GM12878 (cell line): ENCODE data around the gene COASY. TPM values are rescaled to one million over a fixed set of nuclear protein-coding genes. Genes with fewer than 3 reads are reported as not detected.

Source experiments
- BMI1 ChIP-seq: fragments of 450-650 bp; IDR thresholded peaks from 2 replicates; pipeline ENCODE4 v1.6.1; 2016; ENCODE audit warnings: mild to moderate bottlenecking, moderate library complexity, borderline replicate concordance
- CHD2 ChIP-seq: IDR thresholded peaks from 2 replicates; pipeline ENCODE4 v1.6.1; 2011; ENCODE audit warnings: low read depth, low read length, improper control_type of control experiment, borderline replicate concordance
- CHD4 ChIP-seq: fragments of 200-600 bp; sonication (generic); IDR thresholded peaks from 2 replicates; pipeline ENCODE4 v1.6.1; 2016; ENCODE audit warnings: mild to moderate bottlenecking
- CREB1 ChIP-seq: IDR thresholded peaks from 2 replicates; pipeline ENCODE4 v1.6.1; 2012; ENCODE audit warnings: low read depth, mild to moderate bottlenecking, inconsistent platforms
- DPF2 ChIP-seq: fragments of 450-650 bp; IDR thresholded peaks from 2 replicates; pipeline ENCODE4 v1.6.1; 2017; ENCODE audit warnings: mild to moderate bottlenecking
- GABPA ChIP-seq: IDR thresholded peaks from 2 replicates; pipeline ENCODE4 v1.6.1; 2014; ENCODE audit warnings: antibody characterized with exemption, low read depth, mild to moderate bottlenecking, inconsistent platforms
- GATAD2B ChIP-seq: fragments of 450-650 bp; conservative IDR thresholded peaks from 2 replicates; pipeline ENCODE4 v1.6.1; 2017; ENCODE audit warnings: low read depth, mild to moderate bottlenecking, moderate library complexity
- HCFC1 ChIP-seq: fragments of 150-350 bp; IDR thresholded peaks from 2 replicates; pipeline ENCODE4 v1.6.1; 2014; ENCODE audit warnings: low read length
- HDAC2 ChIP-seq: fragments of 200-600 bp; sonication (generic); IDR thresholded peaks from 2 replicates; pipeline ENCODE4 v1.6.1; 2017
- HDGF ChIP-seq: fragments of 450-650 bp; IDR thresholded peaks from 2 replicates; pipeline ENCODE4 v1.6.1; 2016; ENCODE audit warnings: antibody characterized with exemption
- IKZF2 ChIP-seq, 2 experiments: fragments of 450-650 bp; IDR thresholded peaks; 2 replicates each; pipeline ENCODE4 v1.6.1; 2017; ENCODE audit warnings: mild to moderate bottlenecking in 2 of 2, moderate library complexity in 2 of 2
- JUNB ChIP-seq: IDR thresholded peaks from 2 replicates; pipeline ENCODE4 v1.6.1; 2016; ENCODE audit warnings: antibody characterized with exemption, mild to moderate bottlenecking
- KLF5 ChIP-seq: fragments of 450-650 bp; IDR thresholded peaks from 2 replicates; pipeline ENCODE4 v1.6.1; 2014; ENCODE audit warnings: mild to moderate bottlenecking; ENCODE audit not compliant: partially characterized antibody
- MTA2 ChIP-seq: fragments of 450-650 bp; IDR thresholded peaks from 2 replicates; pipeline ENCODE4 v1.6.1; 2016; ENCODE audit warnings: low read depth, mild to moderate bottlenecking, moderate library complexity
- MYC ChIP-seq: IDR thresholded peaks from 2 replicates; pipeline ENCODE4 v1.6.1; 2011; ENCODE audit warnings: mild to moderate bottlenecking, low read length, moderate library complexity, inconsistent platforms; ENCODE audit not compliant: insufficient read depth, insufficient replicate concordance, insufficient read length, severe bottlenecking
- NR2C1 ChIP-seq: fragments of 450-650 bp; IDR thresholded peaks from 2 replicates; pipeline ENCODE4 v1.6.1; 2017; ENCODE audit warnings: antibody characterized with exemption, mild to moderate bottlenecking, moderate library complexity
- NR2F1 ChIP-seq: fragments of 450-650 bp; conservative IDR thresholded peaks from 2 replicates; pipeline ENCODE4 v1.6.1; 2017; ENCODE audit warnings: mild to moderate bottlenecking
- PAX8 ChIP-seq: fragments of 450-650 bp; IDR thresholded peaks from 2 replicates; pipeline ENCODE4 v1.6.1; 2017; ENCODE audit warnings: mild to moderate bottlenecking, moderate library complexity
- RBBP5 ChIP-seq: fragments of 200-600 bp; sonication (generic); conservative IDR thresholded peaks from 2 replicates; pipeline ENCODE4 v1.6.1; 2016
- RCOR1 ChIP-seq: conservative IDR thresholded peaks from 2 replicates; pipeline ENCODE4 v1.6.1; 2012; ENCODE audit warnings: low read depth, low read length, improper control_type of control experiment
- RELA ChIP-seq: fragments of 450-650 bp; IDR thresholded peaks from 2 replicates; pipeline ENCODE4 v1.8.0; 2014; ENCODE audit warnings: borderline replicate concordance; ENCODE audit not compliant: partially characterized antibody
- SIX5 ChIP-seq: IDR thresholded peaks from 2 replicates; pipeline ENCODE4 v1.6.1; 2011; ENCODE audit warnings: mild to moderate bottlenecking, low read depth, low read length, moderate library complexity; ENCODE audit not compliant: severe bottlenecking
- SMAD1 ChIP-seq: fragments of 450-650 bp; IDR thresholded peaks from 2 replicates; pipeline ENCODE4 v1.6.1; 2018; ENCODE audit warnings: mild to moderate bottlenecking, low read depth; ENCODE audit not compliant: partially characterized antibody
- SPI1 ChIP-seq: IDR thresholded peaks from 2 replicates; pipeline ENCODE4 v1.6.1; 2011; ENCODE audit warnings: low read depth, mild to moderate bottlenecking, low read length, moderate library complexity, borderline replicate concordance; ENCODE audit not compliant: insufficient read depth
- SREBF1 ChIP-seq: IDR thresholded peaks from 2 replicates; pipeline ENCODE4 v1.6.1; 2012; ENCODE audit warnings: mild to moderate bottlenecking, low read length
- SUPT20H ChIP-seq: IDR thresholded peaks from 2 replicates; pipeline ENCODE4 v1.6.1; 2011; ENCODE audit warnings: low read depth, mild to moderate bottlenecking, low read length, moderate library complexity, borderline replicate concordance; ENCODE audit not compliant: control insufficient read depth
- SUZ12 ChIP-seq: fragments of 200-600 bp; sonication (generic); IDR thresholded peaks from one replicate; pipeline ENCODE4 v1.6.1; 2018; ENCODE audit warnings: antibody characterized with exemption, mild to moderate bottlenecking; ENCODE audit not compliant: unreplicated experiment
- TCF3 ChIP-seq: IDR thresholded peaks from 2 replicates; pipeline ENCODE4 v1.6.1; 2012; ENCODE audit warnings: low read depth, mild to moderate bottlenecking, low read length, borderline replicate concordance; ENCODE audit not compliant: insufficient read depth
- TCF7 ChIP-seq: IDR thresholded peaks from 2 replicates; pipeline ENCODE4 v1.6.1; 2014; ENCODE audit warnings: antibody characterized with exemption, borderline replicate concordance
- WRNIP1 ChIP-seq: IDR thresholded peaks from 2 replicates; pipeline ENCODE4 v1.6.1; 2011; ENCODE audit warnings: low read depth, low read length, improper control_type of control experiment, borderline replicate concordance
- YY1 ChIP-seq: IDR thresholded peaks from 2 replicates; pipeline ENCODE4 v1.6.1; 2011; ENCODE audit warnings: low read depth, mild to moderate bottlenecking, low read length
- ZNF274 ChIP-seq: IDR thresholded peaks from one replicate; pipeline ENCODE4 v1.8.0; 2011; ENCODE audit not compliant: insufficient read length, insufficient read depth
- ZNF384 ChIP-seq: IDR thresholded peaks from 2 replicates; pipeline ENCODE4 v1.6.1; 2012; ENCODE audit warnings: low read depth, mild to moderate bottlenecking, low read length, improper control_type of control experiment, borderline replicate concordance
- ZSCAN29 ChIP-seq: fragments of 450-650 bp; IDR thresholded peaks from 2 replicates; pipeline ENCODE4 v1.6.1; 2017; ENCODE audit warnings: mild to moderate bottlenecking, moderate library complexity
- polyA plus RNA-seq, 11 experiments: library from polyadenylated mRNA; depleted of rRNA in 4 of 11; unstranded in 6 of 11; stranded (reverse) in 5 of 11; fragments of >200 nt; fragmentation: Nextera tagmentation in 4 of 11; fragmentation: Illumina TruSeq in 1 of 11; extraction: Ambion mirVana in 4 of 11; extraction: Trizol in 1 of 11; gene quantifications; 1 replicate in 1 of 11; 2 replicates in 10 of 11; pipeline versions ENCODE4 v1.2.1 to v1.2.3, GENCODE V29; 2011 to 2016; ENCODE audit warnings: inconsistent platforms in 2 of 11, missing spikeins in 2 of 11, low read depth in 1 of 11
- total RNA-seq, 4 experiments: library from RNA; depleted of rRNA in 3 of 4; stranded (reverse); fragments of >200 nt in 3 of 4; fragmentation: Illumina TruSeq in 1 of 4; extraction: Trizol in 1 of 4; gene quantifications; 2 replicates each; pipeline versions ENCODE4 v1.2.1 to v1.2.3, GENCODE V29; 2013 to 2021
- TF ChIP-seq, protein P1 (sequence below): fragments of 450-650 bp; IDR thresholded peaks from 2 replicates; pipeline ENCODE4 v1.6.1; 2017; ENCODE audit warnings: borderline replicate concordance

Gene COASY
- total and polyA plus RNA-seq, 10 of the 15 experiments (the other 5 are each of a cell fraction or from before 2014, with no cell fraction given): 18.6 to 93.9 (median 43.2) TPM

- TF ChIP-seq PAX8 (no peak), HDGF (no peak), ZNF384 (no peak), SMAD1 (peak; percentile 67), MYC (no peak), SIX5 (no peak), GATAD2B (peak; percentile 44; the same call in 1 of the 2 replicates), HDAC2 (no peak), TCF3 (no peak), RCOR1 (no peak), NR2C1 (0 out of 2 replicates have a peak, but pooled peaks have one; percentile 25), WRNIP1 (no peak), ZSCAN29 (no peak), SUPT20H (no peak), CHD4 (no peak), KLF5 (no peak), ZNF274 (no peak), RELA (peak; percentile 37), HCFC1 (no peak; the same call in 1 of the 2 replicates), TCF7 (no peak), SUZ12 (no peak), NR2F1 (peak; percentile 84), GABPA (no peak), JUNB (no peak), YY1 (peak; percentile 76), SPI1 (no peak), MTA2 (no peak), CHD2 (peak; percentile 60; the same call in 1 of the 2 replicates), SREBF1 (no peak), DPF2 (peak; percentile 56; the same call in 1 of the 2 replicates), RBBP5 (no peak), IKZF2 (IDR thresholded peaks at IDR 0.05) (no peak), BMI1 (no peak), CREB1 (peak; percentile 22; the same call in 1 of the 2 replicates)
- TF ChIP-seq, protein P1, sequence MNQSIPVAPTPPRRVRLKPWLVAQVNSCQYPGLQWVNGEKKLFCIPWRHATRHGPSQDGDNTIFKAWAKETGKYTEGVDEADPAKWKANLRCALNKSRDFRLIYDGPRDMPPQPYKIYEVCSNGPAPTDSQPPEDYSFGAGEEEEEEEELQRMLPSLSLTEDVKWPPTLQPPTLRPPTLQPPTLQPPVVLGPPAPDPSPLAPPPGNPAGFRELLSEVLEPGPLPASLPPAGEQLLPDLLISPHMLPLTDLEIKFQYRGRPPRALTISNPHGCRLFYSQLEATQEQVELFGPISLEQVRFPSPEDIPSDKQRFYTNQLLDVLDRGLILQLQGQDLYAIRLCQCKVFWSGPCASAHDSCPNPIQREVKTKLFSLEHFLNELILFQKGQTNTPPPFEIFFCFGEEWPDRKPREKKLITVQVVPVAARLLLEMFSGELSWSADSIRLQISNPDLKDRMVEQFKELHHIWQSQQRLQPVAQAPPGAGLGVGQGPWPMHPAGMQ: no peak
Measured at GRCh38 chr17:42566883-42567573, 5.1 kb downstream of the COASY start, which contains the start of gene MLX (continued).
